Activated naive CD8-positive, alpha-beta T cell treated with anti-CD3 and anti-CD28 coated beads, Interleukin-2, amount 50 U/mL, for 24 hours (primary cell): ENCODE data around the gene ELOVL4.

Source experiments
- ATAC-seq: fragments of 150-1000 bp; cut with Tn5 transposase; one replicate; pipeline ENCODE4 v1.10.0; 2021
- DNase-seq: peaks from one replicate; pipeline ENCODE4 v3.0.0; 2021
- H3K27ac Mint-ChIP-seq: one replicate; pipeline ENCODE4 v1.8.0; 2021; ENCODE audit warnings: mild to moderate bottlenecking, mixed read lengths
- H3K27me3 Mint-ChIP-seq: one replicate; pipeline ENCODE4 v1.8.0; 2021; ENCODE audit warnings: mixed read lengths
- H3K36me3 Mint-ChIP-seq: one replicate; pipeline ENCODE4 v1.8.0; 2021; ENCODE audit warnings: low read depth, mixed read lengths
- H3K4me1 Mint-ChIP-seq: one replicate; pipeline ENCODE4 v1.8.0; 2021; ENCODE audit warnings: mixed read lengths
- H3K4me3 Mint-ChIP-seq: one replicate; pipeline ENCODE4 v1.8.0; 2021; ENCODE audit warnings: mild to moderate bottlenecking, moderate library complexity, mixed read lengths
- H3K9me3 Mint-ChIP-seq: one replicate; pipeline ENCODE4 v1.8.0; 2021; ENCODE audit warnings: mixed read lengths

The ELOVL4 gene

GRCh38 chr6:79947191-79948186, at the start of gene ELOVL4:
Gene ELOVL4, minus strand, starts transcription at chr6:79947553. Its CDS starts 274 bp downstream, at chr6:79947279.
- Mint-ChIP-seq H3K4me1 (peaks cover 9% of the 10 kb centered on the region), H3K4me3 (peak within 1 kb of the TSS; percentile 84), H3K9me3 (no peaks in the 10 kb centered on the region), H3K36me3 (no peaks in the 10 kb centered on the region), H3K27ac (peak within 1 kb of the TSS; percentile 29), H3K27me3 (peaks cover 42% of the 10 kb centered on the region)
- peak; percentile 82 for ATAC-seq
- DNase-seq, result peak; percentile 70

- peaks cover 2% of the 10 kb centered on the region for H3K27me3 Mint-ChIP-seq
- H3K9me3 Mint-ChIP-seq, result no peaks in the 10 kb centered on the region
- H3K27ac Mint-ChIP-seq, result no peak overlapping the region
- no peak for DNase-seq
- no peaks in the 10 kb centered on the region for H3K4me1 Mint-ChIP-seq
- H3K36me3 Mint-ChIP-seq, result no peaks in the 10 kb centered on the region
- ATAC-seq, result no peak
- no peak overlapping the region for H3K4me3 Mint-ChIP-seq
These were observed 46.6 kb upstream of the ELOVL4 start for GRCh38 chr6:79993911-79994309.

GRCh38 chr6:79993012-79993910, 45.9 kb upstream of the ELOVL4 start:
- H3K27ac Mint-ChIP-seq, result no peak overlapping the region

GRCh38 chr6:79989641-79990040, 42.3 kb upstream of the ELOVL4 start:
- no peak overlapping the region for H3K27ac Mint-ChIP-seq
- no peaks in the 10 kb centered on the region for H3K4me1 Mint-ChIP-seq
- ATAC-seq (no peak), DNase-seq (no peak)
- H3K27me3 Mint-ChIP-seq, result no peaks in the 10 kb centered on the region
- H3K9me3 Mint-ChIP-seq, result no peaks in the 10 kb centered on the region
- H3K36me3 Mint-ChIP-seq, result no peaks in the 10 kb centered on the region
- H3K4me3 Mint-ChIP-seq, result no peak overlapping the region

More at GRCh38 chr6:79993012-79993910, 45.9 kb upstream of the ELOVL4 start:
- Mint-ChIP-seq H3K9me3 (no peaks in the 10 kb centered on the region), H3K36me3 (no peaks in the 10 kb centered on the region), H3K27me3 (peaks cover 2% of the 10 kb centered on the region), H3K4me1 (no peaks in the 10 kb centered on the region), H3K4me3 (no peak overlapping the region)
- no peak for DNase-seq
- ATAC-seq, result no peak

GRCh38 chr6:79985128-79985527, 37.8 kb upstream of the ELOVL4 start:
- Mint-ChIP-seq H3K4me1 (no peaks in the 10 kb centered on the region), H3K4me3 (no peak overlapping the region), H3K9me3 (no peaks in the 10 kb centered on the region), H3K27ac (no peak overlapping the region), H3K27me3 (no peaks in the 10 kb centered on the region), H3K36me3 (no peaks in the 10 kb centered on the region)
- no peak for ATAC-seq
- no peak for DNase-seq

GRCh38 chr6:79984261-79984660, 36.9 kb upstream of the ELOVL4 start:
- Mint-ChIP-seq H3K27ac (no peak overlapping the region), H3K36me3 (no peaks in the 10 kb centered on the region)
- ATAC-seq, result no peak

GRCh38 chr6:79981652-79982051, 34.3 kb upstream of the ELOVL4 start:
- ATAC-seq, result no peak
- Mint-ChIP-seq H3K4me1 (no peaks in the 10 kb centered on the region), H3K4me3 (no peak overlapping the region), H3K27me3 (peaks cover 4% of the 10 kb centered on the region), H3K36me3 (no peaks in the 10 kb centered on the region), H3K9me3 (no peaks in the 10 kb centered on the region), H3K27ac (no peak overlapping the region)
- DNase-seq, result no peak

More at GRCh38 chr6:79984261-79984660, 36.9 kb upstream of the ELOVL4 start:
- H3K9me3 Mint-ChIP-seq, result no peaks in the 10 kb centered on the region
- no peak for DNase-seq
- peaks cover 1% of the 10 kb centered on the region for H3K27me3 Mint-ChIP-seq
- H3K4me1 Mint-ChIP-seq, result no peaks in the 10 kb centered on the region
- H3K4me3 Mint-ChIP-seq, result no peak overlapping the region

- Mint-ChIP-seq H3K36me3 (no peaks in the 10 kb centered on the region), H3K27me3 (peaks cover 8% of the 10 kb centered on the region), H3K4me3 (no peak overlapping the region), H3K27ac (no peak overlapping the region), H3K4me1 (no peaks in the 10 kb centered on the region), H3K9me3 (peaks cover 26% of the 10 kb centered on the region)
- DNase-seq (no peak), ATAC-seq (no peak)
These were observed 23.8 kb upstream of the ELOVL4 start for GRCh38 chr6:79971193-79971592.

GRCh38 chr6:79969784-79970183, 22.4 kb upstream of the ELOVL4 start:
- Mint-ChIP-seq H3K9me3 (peaks cover 27% of the 10 kb centered on the region), H3K4me1 (no peaks in the 10 kb centered on the region), H3K27ac (no peak overlapping the region), H3K36me3 (no peaks in the 10 kb centered on the region), H3K27me3 (peaks cover 8% of the 10 kb centered on the region), H3K4me3 (no peak overlapping the region)
- no peak for DNase-seq
- ATAC-seq, result no peak

- Mint-ChIP-seq H3K27me3 (peaks cover 10% of the 10 kb centered on the region), H3K4me3 (no peak overlapping the region), H3K9me3 (peaks cover 27% of the 10 kb centered on the region), H3K4me1 (no peaks in the 10 kb centered on the region), H3K27ac (no peak overlapping the region), H3K36me3 (no peaks in the 10 kb centered on the region)
- no peak for DNase-seq
- no peak for ATAC-seq
These were observed 19.8 kb upstream of the ELOVL4 start for GRCh38 chr6:79967178-79967577.

DNA sequence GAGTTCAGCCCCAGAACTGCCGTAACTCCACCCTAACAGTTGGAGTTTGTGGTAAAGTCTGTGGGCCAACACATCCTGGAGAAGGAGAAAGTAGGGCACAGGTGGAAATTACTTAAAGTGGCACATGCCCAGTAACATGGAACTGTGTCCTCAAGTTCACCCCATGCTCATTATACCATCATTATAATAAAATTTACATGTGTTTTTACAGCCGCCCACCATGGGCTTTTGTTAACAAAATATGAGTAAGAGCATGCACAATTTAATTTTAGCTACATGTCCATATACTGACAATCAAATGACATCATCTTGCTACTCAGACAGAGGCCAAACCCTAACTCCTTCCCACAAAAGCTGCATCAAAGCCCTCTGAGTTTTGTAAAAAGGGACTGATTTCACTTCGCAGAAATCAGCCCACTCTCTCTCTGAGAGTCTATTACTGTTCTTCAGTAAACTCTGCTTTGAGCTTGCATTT, 17.3 kb upstream of the ELOVL4 start:
- DNase-seq (no peak), ATAC-seq (peak; percentile 20)
- no peak overlapping the region for H3K4me3 Mint-ChIP-seq
- peaks cover 9% of the 10 kb centered on the region for H3K27me3 Mint-ChIP-seq
- no peak overlapping the region for H3K27ac Mint-ChIP-seq
- no peaks in the 10 kb centered on the region for H3K4me1 Mint-ChIP-seq
- H3K9me3 Mint-ChIP-seq, result peaks cover 20% of the 10 kb centered on the region
- no peaks in the 10 kb centered on the region for H3K36me3 Mint-ChIP-seq

GRCh38 chr6:79954849-79955248, 7.5 kb upstream of the ELOVL4 start:
- Mint-ChIP-seq H3K36me3 (no peaks in the 10 kb centered on the region), H3K9me3 (peaks cover 5% of the 10 kb centered on the region), H3K4me3 (no peak overlapping the region), H3K4me1 (no peaks in the 10 kb centered on the region), H3K27me3 (peaks cover 21% of the 10 kb centered on the region), H3K27ac (no peak overlapping the region)
- no peak for DNase-seq
- ATAC-seq, result no peak

GRCh38 chr6:79949233-79949632, 1.9 kb upstream of the ELOVL4 start:
- DNase-seq (peak; percentile 43), ATAC-seq (no peak)
- Mint-ChIP-seq H3K4me1 (peaks cover 9% of the 10 kb centered on the region), H3K27ac (no peak overlapping the region), H3K9me3 (no peaks in the 10 kb centered on the region), H3K27me3 (peaks cover 39% of the 10 kb centered on the region), H3K36me3 (no peaks in the 10 kb centered on the region), H3K4me3 (no peak overlapping the region)
